ENCODE measurements around the gene PDLIM7.
"Not testable (repeated sequence)": the region's sequence is repeated elsewhere in the genome, so short reads cannot be mapped to it uniquely, and the experiment has no call there.

Gene PDLIM7

GRCh38 chr5:177497292-177498012 lies at the start of gene PDLIM7:
TSS of gene PDLIM7 (minus strand) at chr5:177497604. CDS start at chr5:177496512, 1,092 bp downstream.
- peak; percentile 88 for DNase-seq (ENCODE audit: low read depth)

- no peak for DNase-seq (ENCODE audit: low read depth)
Observed at GRCh38 chr5:177546258-177546741, 48.9 kb upstream of the PDLIM7 start.

- no peak for DNase-seq (ENCODE audit: low read depth)
Observed at GRCh38 chr5:177545487-177546257, 48.3 kb upstream of the PDLIM7 start.

- DNase-seq (ENCODE audit: low read depth), result no peak
Observed at GRCh38 chr5:177542816-177543465, 45.5 kb upstream of the PDLIM7 start.

DNA sequence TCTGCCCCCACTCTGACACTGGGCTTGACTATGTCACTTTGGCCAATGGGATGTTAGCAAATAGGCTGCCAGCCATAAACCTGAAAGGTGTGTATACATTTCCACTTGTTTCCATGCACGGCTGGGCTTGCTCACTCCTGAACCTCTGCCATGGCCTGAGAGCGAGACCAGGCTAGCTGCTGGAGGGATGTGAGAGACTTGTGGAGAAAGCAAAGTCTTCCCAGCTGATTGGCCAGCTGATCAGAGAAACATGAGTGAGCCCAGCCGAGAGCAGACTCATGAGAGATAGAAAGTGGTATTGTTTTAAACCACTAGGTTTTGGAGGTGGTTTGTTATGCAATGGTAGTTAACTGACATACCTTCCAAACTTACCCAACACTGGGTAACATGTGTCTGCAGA lies 43.0 kb upstream of the PDLIM7 start:
- no peak for DNase-seq (ENCODE audit: low read depth)

DNA sequence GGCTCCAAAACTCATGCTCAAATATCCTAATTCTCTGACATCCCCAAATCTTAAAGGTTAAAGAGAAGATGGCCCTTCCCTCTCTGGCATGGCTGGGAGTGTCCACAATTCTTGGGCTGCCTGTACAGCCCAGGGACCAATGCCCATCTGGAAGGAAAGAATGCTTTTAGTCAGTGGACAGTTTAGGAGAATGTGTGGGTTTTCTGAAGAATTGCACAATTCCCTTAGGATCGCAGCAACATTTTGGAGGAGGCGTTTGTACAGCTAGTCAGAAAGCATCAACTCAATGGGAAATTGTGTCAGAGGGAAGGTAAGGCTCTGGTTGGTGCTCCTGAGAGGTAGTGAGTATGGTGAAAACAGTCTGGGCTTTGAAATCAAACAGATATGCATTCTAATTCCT lies 42.0 kb upstream of the PDLIM7 start:
- no peak for DNase-seq (ENCODE audit: low read depth)

- no peak for DNase-seq (ENCODE audit: low read depth)
Observed at GRCh38 chr5:177538876-177539275, 41.5 kb upstream of the PDLIM7 start.

DNA sequence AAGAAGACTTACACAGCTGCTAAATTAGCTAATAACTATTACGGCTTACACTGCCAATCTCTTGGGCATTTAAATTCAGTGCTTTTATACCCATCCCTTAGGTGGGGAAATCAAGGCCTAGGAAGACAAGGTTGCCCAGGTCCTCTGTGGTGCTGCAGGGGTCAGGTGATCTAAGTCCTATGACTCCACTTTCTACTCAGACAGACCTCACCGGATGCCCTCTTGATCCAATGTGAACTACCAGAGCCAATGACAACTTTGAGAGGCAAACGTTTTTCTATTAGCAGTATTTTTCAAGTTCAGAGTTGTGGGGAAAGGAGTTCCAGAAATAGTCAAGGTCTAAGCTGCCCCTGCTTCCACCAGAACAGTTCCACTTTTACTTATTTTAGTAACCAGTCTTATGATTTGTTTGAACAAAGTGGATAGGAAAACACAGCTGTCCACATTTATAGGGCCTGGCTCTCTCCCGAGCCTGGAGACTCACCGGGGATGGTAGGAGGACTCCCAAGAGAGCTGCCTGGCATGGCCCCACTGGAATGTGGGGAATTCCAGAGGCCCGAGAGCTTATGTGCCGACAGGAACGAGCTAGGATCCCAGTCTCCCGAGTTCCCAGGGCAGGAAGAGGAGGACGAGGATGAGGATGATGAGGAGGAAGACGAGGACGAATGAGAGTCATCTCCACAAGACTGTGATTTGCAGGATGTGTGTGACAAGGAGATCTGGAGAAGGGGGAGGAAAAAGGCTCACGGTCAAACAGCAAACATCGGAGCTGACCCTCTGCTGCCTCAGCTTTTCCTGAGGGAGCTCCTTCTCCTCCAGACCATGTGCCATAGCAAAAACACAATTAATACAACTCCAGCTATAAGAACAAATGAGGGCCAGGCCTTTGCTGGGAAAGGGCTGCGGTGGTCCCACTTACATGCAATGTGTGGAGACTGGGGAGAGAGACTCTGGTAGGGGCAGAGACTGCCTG lies 40.3 kb upstream of the PDLIM7 start:
- DNase-seq (ENCODE audit: low read depth), result no peak

GRCh38 chr5:177536386-177536785 lies 39.0 kb upstream of the PDLIM7 start:
- DNase-seq (ENCODE audit: low read depth), result no peak

DNA sequence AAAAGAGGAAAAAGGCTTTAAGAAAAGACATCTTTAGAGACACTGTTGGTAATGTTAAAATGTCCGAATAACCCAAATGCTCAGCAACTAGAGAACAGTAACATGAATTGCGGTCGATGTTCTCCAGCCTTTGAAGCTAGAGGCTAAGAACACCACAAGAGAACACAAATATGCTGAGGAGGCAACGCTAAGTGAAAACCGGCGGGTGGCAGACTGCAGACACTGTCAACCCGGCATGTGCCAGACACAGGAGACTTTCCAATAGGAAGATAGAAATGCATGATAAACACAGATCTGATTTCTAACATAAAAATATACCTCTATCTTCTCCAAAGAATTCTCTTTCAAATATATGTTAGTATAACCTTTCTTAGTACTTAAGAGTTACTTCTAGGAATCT lies 37.7 kb upstream of the PDLIM7 start:
- DNase-seq (ENCODE audit: low read depth), result no peak

GRCh38 chr5:177534433-177534832 lies 37.0 kb upstream of the PDLIM7 start:
- DNase-seq (ENCODE audit: low read depth), result not testable (repeated sequence)

- no peak for DNase-seq (ENCODE audit: low read depth)
Observed at GRCh38 chr5:177531209-177531940, 34.0 kb upstream of the PDLIM7 start.

DNA sequence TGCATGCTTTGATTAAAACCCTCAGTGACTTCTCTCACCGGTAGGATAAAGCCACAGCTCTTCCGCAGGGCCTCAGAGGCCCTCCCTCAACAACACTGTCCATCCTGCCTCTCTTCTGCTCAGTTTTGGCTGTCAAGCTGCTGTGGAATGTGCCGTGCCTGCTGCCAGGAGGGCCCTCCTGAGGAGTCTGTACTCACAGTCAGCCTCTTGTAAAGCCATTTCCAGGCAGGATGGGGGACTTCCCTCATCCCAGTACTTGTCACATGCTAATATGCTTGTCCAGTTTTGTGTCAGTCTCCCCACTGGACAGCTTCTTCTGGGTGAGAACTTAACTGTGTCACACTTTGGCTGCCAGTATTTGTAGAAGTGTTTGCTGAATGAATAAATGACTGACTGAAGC lies 33.2 kb upstream of the PDLIM7 start:
- no peak for DNase-seq (ENCODE audit: low read depth)

GRCh38 chr5:177529247-177530203 lies 32.1 kb upstream of the PDLIM7 start:
- no peak for DNase-seq (ENCODE audit: low read depth)

GRCh38 chr5:177528631-177529030 lies 31.2 kb upstream of the PDLIM7 start:
- DNase-seq (ENCODE audit: low read depth), result no peak

DNA sequence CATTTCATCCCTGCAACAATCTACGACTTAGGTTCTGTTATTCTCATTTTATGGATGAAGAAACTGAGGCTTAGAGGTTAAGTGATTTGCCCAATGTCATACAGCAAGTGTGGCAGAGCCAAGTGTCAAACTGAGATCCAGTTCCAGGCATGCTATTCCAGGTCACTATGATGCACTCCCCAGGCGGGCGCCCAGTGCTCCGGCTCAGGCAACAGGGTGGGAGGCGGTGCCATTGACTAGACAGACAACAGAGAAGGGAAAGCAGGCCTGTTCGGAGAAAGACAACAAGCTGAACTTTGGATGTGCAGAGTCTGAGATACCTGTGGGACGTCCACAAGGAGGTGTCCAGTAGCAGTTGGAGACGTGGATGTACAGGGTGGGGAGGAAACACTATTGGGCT lies 30.2 kb upstream of the PDLIM7 start:
- no peak for DNase-seq (ENCODE audit: low read depth)

DNA sequence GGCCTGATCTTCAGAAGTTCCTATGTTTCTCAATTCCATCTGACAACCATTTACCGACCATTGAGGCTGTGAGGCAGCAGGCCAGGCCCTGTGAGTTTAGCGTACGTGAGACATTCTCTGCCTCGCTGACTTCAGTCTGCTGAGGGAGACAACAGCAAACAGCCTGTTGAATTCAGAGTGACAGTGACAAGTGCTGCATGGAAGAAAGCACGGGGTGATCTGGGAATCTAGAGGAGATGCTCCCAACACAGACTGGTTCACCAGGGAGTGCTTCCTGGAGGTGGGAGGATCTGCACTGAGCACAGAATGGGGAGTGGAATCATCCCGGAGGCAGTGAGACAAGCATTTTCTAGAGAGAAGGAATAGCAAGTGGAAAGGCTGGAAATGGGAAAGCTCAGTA lies 29.4 kb upstream of the PDLIM7 start:
- no peak for DNase-seq (ENCODE audit: low read depth)

- no peak for DNase-seq (ENCODE audit: low read depth)
Observed at GRCh38 chr5:177526191-177526590, 28.8 kb upstream of the PDLIM7 start.

DNA sequence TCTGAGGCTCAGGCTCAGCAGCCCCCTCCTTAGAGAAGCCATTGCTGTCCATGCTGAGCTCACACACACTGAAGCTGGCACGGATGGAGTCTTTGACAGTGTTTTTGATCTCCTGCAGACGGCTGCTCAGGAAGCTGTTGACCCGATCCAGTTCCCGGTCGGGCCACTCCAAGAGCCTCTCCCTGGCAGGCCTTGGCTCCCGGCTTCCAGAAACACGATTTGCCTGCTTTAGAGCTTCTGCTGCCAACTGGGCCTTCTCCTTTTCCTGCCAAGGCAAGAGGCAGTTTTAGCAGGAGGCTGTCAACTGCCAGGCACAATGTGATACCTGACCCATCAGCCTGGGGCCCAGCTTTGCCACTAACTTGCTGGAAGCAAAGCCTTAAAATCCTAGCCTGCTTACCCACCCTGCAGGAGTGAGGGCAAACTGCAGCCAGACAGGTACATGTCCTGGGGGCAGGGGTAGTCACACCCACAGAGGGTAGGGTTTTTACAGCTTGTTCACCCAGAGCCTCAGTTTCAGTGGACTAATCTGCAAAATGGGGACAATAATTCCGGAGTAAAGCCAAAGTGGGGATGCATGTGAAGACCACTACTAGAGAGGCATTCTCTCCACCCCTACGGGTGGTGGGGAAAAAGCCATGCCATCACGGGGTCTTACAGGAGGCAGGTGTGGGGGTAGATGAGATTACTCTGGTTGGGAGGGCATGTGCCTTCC lies 27.7 kb upstream of the PDLIM7 start:
- no peak for DNase-seq (ENCODE audit: low read depth)

Data from stimulated activated CD8-positive, alpha-beta memory T cell treated with anti-CD3 and anti-CD28 coated beads, Interleukin-15, amount 100 ng/mL, for 1 hour (primary cell).